ENCODE results near the gene FBLN7. TPM values are rescaled to one million over a fixed set of nuclear protein-coding genes. Genes with fewer than 3 reads are reported as not detected.
A peak's percentile ranks its signal among the peaks of the same experiment; 100 is the strongest.

FBLN7 gene
- total RNA-seq, 2 experiments from 2014 or later, result 7.3 to 8.4 TPM

DNA sequence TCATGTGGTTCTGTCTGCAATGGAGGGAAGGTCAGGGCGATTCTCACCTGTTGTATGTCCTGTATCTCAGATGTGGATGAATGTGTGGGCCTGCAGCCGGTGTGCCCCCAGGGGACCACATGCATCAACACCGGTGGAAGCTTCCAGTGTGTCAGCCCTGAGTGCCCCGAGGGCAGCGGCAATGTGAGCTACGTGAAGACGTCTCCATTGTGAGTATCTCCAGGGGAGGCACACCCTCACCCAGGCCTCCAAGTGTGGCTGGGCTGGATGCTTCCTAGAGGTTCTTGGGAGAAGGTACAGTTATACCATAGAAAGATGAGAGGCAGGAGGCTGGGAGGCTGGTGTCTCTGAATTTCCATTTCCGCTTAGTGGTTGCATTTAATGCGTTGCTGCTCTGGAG, 46.9 kb downstream of the FBLN7 start:
- Mint-ChIP-seq H3K9me3 (no peaks in the 10 kb centered on the region), H3K27ac (no peak overlapping the region), H3K36me3 (ENCODE audit: low read depth) (peaks cover 19% of the 10 kb centered on the region), H3K27me3 (peaks cover 1% of the 10 kb centered on the region), H3K4me3 (no peak overlapping the region), H3K4me1 (peaks cover 67% of the 10 kb centered on the region)
- POLR2A ChIA-PET, result no interaction called here
- DNase-seq, result no peak
- CTCF ChIA-PET, result no interaction called here

DNA sequence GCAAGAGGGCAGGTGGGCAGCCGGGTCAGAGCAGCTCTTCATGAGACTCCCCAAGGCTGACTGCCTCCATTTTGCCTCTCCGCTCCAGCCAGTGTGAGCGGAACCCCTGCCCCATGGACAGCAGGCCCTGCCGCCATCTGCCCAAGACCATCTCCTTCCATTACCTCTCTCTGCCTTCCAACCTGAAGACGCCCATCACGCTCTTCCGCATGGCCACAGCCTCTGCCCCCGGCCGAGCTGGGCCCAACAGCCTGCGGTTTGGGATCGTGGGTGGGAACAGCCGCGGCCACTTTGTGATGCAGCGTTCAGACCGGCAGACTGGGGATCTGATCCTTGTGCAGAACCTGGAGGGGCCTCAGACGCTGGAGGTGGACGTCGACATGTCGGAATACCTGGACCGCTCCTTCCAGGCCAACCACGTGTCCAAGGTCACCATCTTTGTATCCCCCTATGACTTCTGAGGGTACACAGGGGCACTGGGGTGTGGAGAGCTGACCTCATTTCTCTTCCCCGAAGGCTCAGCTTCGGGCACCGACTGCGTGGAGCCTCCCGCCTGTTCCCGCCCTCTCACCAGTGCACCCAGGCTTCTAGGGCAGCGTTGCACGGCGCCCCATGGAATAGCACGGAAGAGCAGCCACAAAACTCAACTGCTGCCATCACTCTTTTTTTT, 49.0 kb downstream of the FBLN7 start:
- ChIA-PET CTCF (no interaction called here), POLR2A (interaction anchor here (0.7 to 1.0 kb wide), 3 partner anchors 55 to 68 kb away, joined by 3 to 4 read pairs (median 3); partner anchors contain the start of gene ZC3H8)
- peaks cover 1% of the 10 kb centered on the region for H3K27me3 Mint-ChIP-seq
- peak overlapping the region; percentile 94 for H3K27ac Mint-ChIP-seq
- no peaks in the 10 kb centered on the region for H3K9me3 Mint-ChIP-seq
- H3K4me3 Mint-ChIP-seq, result no peak overlapping the region
- no peak for DNase-seq
- H3K4me1 Mint-ChIP-seq, result peaks cover 62% of the 10 kb centered on the region
- peaks cover 25% of the 10 kb centered on the region for H3K36me3 Mint-ChIP-seq (ENCODE audit: low read depth)

- peak; percentile 77 for DNase-seq
- H3K36me3 Mint-ChIP-seq (ENCODE audit: low read depth), result peaks cover 27% of the 10 kb centered on the region
- CTCF ChIA-PET, result interaction anchor here (0.6 kb wide), 1 partner anchor 86 kb away, joined by 4 read pairs; no protein-coding TSS in a partner anchor
- H3K4me3 Mint-ChIP-seq, result peak overlapping the region; percentile 18
- no peaks in the 10 kb centered on the region for H3K9me3 Mint-ChIP-seq
- H3K27me3 Mint-ChIP-seq, result no peaks in the 10 kb centered on the region
- H3K27ac Mint-ChIP-seq, result peak overlapping the region; percentile 94
- POLR2A ChIA-PET, result interaction anchor here (0.7 to 1.7 kb wide), 5 partner anchors 9 to 90 kb away, joined by 3 to 12 read pairs (median 3); partner anchors contain the start of gene ZC3H8
- peaks cover 54% of the 10 kb centered on the region for H3K4me1 Mint-ChIP-seq
These were observed 49.8 kb downstream of the FBLN7 start for GRCh38 chr2:112187805-112188596.

DNA sequence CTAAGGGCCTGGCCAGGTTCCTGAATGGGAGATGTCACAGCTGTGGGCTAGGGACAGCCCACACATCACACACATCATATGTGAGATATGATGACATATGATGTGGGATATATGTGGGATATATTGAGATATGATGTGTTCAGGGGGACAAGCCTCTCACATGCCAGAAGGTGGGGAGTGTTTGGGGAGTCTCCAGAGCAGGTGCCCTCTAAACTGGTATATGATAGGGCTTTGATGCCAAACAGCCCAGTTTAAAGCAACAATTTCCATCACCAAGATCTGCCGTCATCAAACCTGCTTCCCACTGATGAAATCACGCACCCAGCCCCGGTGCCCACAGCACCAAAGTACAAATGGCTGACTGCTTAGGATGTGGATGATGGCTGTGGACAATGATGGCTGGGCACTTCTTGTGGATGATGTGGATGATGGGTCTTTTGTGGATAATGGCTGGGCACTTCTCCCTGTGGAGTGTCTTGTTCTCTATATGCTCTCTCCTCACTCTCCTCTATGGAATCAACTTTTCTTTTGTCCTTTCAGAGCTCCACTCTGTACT, 50.9 kb downstream of the FBLN7 start:
- Mint-ChIP-seq H3K36me3 (ENCODE audit: low read depth) (peaks cover 27% of the 10 kb centered on the region), H3K27me3 (no peaks in the 10 kb centered on the region), H3K9me3 (no peaks in the 10 kb centered on the region), H3K4me1 (peaks cover 50% of the 10 kb centered on the region), H3K27ac (peak overlapping the region; percentile 94), H3K4me3 (no peak overlapping the region)
- DNase-seq, result no peak
- ChIA-PET CTCF (interaction anchor here (0.6 kb wide), 1 partner anchor 85 kb away, joined by 4 read pairs; no protein-coding TSS in a partner anchor), POLR2A (interaction anchor here (0.5 to 1.7 kb wide), 5 partner anchors 10 to 291 kb away, joined by 3 to 12 read pairs (median 3); partner anchors contain the start of gene ZC3H8)

DNA sequence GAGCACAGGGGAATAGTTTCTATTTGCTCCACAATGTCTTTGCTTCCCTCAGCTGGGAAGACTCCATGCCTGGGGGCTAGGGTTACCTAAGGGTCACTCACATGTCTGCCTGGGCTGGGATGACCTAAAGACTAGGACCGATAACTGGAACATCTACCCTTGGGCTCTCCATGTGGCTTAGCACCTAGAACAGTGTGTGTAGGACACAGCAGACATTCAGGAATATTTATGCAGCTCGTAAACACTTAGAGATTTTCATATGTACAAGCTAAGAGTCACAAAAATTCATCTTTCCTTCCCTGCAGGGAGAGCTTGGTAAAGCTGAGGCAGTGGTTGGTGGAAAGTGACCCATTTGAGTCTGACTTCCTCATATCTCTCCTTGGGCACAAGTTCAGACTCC, 55.8 kb downstream of the FBLN7 start:
- Mint-ChIP-seq H3K9me3 (no peaks in the 10 kb centered on the region), H3K4me1 (peaks cover 35% of the 10 kb centered on the region), H3K36me3 (ENCODE audit: low read depth) (peaks cover 9% of the 10 kb centered on the region), H3K27me3 (no peaks in the 10 kb centered on the region), H3K27ac (no peak overlapping the region), H3K4me3 (no peak overlapping the region)
- DNase-seq, result no peak
- ChIA-PET POLR2A (interaction anchor here (0.7 kb wide), 1 partner anchor 10 kb away, joined by 3 read pairs; no protein-coding TSS in a partner anchor), CTCF (no interaction called here)

- peaks cover 31% of the 10 kb centered on the region for H3K4me1 Mint-ChIP-seq
- no peaks in the 10 kb centered on the region for H3K27me3 Mint-ChIP-seq
- ChIA-PET POLR2A (interaction anchor here (0.7 kb wide), 1 partner anchor 9 kb away, joined by 3 read pairs; no protein-coding TSS in a partner anchor), CTCF (no interaction called here)
- no peaks in the 10 kb centered on the region for H3K9me3 Mint-ChIP-seq
- peaks cover 11% of the 10 kb centered on the region for H3K36me3 Mint-ChIP-seq (ENCODE audit: low read depth)
- H3K27ac Mint-ChIP-seq, result peak overlapping the region; percentile 57
- no peak overlapping the region for H3K4me3 Mint-ChIP-seq
- DNase-seq, result no peak
These were observed 56.3 kb downstream of the FBLN7 start for GRCh38 chr2:112194482-112194881.

DNA sequence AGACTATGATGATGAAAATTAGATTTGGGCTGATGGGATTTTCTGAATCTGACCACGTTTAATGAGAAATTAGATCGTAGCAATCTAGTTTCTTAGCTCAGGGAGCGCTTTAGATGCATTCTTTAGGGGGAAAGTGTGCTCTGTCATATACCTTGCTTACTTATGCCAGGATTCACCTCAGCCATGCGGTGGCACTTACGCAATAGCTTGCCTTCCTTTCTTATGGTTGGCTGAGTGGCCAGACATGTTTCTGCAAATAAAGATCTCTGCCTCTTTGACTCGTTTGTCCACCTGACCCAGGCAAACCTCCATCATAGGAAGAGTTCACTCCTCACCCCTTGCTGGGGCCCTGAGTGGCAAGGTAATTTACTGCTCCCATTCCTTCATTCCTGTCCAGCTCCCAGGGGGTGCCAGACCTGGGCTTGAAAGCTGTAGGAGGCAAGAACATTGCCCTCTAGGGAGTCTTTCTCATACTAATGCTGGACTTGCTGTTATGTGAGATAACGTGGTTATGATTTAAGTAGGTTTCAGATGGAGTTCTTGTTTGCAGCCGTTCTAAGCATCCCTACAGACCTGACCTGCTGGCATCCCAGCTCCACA, 57.1 kb downstream of the FBLN7 start:
- DNase-seq, result no peak
- H3K36me3 Mint-ChIP-seq (ENCODE audit: low read depth), result peaks cover 14% of the 10 kb centered on the region
- no peak overlapping the region for H3K27ac Mint-ChIP-seq
- ChIA-PET CTCF (no interaction called here), POLR2A (interaction anchor here (1.0 kb wide), 1 partner anchor 350 kb away, joined by 3 read pairs; no protein-coding TSS in a partner anchor)
- no peaks in the 10 kb centered on the region for H3K27me3 Mint-ChIP-seq
- H3K4me3 Mint-ChIP-seq, result no peak overlapping the region
- H3K9me3 Mint-ChIP-seq, result no peaks in the 10 kb centered on the region
- peaks cover 30% of the 10 kb centered on the region for H3K4me1 Mint-ChIP-seq

GRCh38 chr2:112195950-112196349, 57.8 kb downstream of the FBLN7 start:
- H3K27me3 Mint-ChIP-seq, result no peaks in the 10 kb centered on the region
- peaks cover 29% of the 10 kb centered on the region for H3K4me1 Mint-ChIP-seq
- no peaks in the 10 kb centered on the region for H3K9me3 Mint-ChIP-seq
- peaks cover 11% of the 10 kb centered on the region for H3K36me3 Mint-ChIP-seq (ENCODE audit: low read depth)
- ChIA-PET CTCF (no interaction called here), POLR2A (interaction anchor here (1.0 kb wide), 1 partner anchor 349 kb away, joined by 3 read pairs; no protein-coding TSS in a partner anchor)
- H3K27ac Mint-ChIP-seq, result no peak overlapping the region
- no peak for DNase-seq
- no peak overlapping the region for H3K4me3 Mint-ChIP-seq

DNA sequence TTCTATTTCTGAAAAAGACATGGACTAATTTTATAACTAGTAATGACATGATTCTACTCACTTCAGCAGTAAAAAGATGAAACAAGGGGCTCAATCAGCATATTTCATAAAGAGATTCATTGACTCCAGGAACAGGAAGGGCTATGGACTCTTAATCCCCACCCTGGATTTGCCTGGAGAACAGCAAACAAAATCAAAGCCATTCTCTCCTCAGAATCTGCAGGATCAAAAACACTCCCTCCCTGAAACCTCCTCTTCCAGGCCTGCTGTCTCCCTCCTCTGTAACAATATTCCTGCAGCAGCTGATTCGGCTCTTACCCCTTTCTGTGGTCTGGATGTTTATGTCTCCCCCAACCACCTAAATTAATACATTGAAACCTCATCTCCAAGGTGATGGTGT, 59.7 kb downstream of the FBLN7 start:
- Mint-ChIP-seq H3K27me3 (no peaks in the 10 kb centered on the region), H3K27ac (no peak overlapping the region), H3K4me3 (no peak overlapping the region), H3K36me3 (ENCODE audit: low read depth) (peaks cover 14% of the 10 kb centered on the region), H3K4me1 (peaks cover 25% of the 10 kb centered on the region), H3K9me3 (no peaks in the 10 kb centered on the region)
- no peak for DNase-seq
- POLR2A ChIA-PET, result no interaction called here
- CTCF ChIA-PET, result no interaction called here

GRCh38 chr2:112198780-112199179, 60.6 kb downstream of the FBLN7 start:
- Mint-ChIP-seq H3K9me3 (peaks cover 8% of the 10 kb centered on the region), H3K4me1 (peaks cover 22% of the 10 kb centered on the region), H3K4me3 (no peak overlapping the region), H3K27ac (no peak overlapping the region), H3K36me3 (ENCODE audit: low read depth) (peaks cover 21% of the 10 kb centered on the region), H3K27me3 (no peaks in the 10 kb centered on the region)
- DNase-seq, result no peak
- CTCF ChIA-PET, result no interaction called here
- POLR2A ChIA-PET, result no interaction called here

DNA sequence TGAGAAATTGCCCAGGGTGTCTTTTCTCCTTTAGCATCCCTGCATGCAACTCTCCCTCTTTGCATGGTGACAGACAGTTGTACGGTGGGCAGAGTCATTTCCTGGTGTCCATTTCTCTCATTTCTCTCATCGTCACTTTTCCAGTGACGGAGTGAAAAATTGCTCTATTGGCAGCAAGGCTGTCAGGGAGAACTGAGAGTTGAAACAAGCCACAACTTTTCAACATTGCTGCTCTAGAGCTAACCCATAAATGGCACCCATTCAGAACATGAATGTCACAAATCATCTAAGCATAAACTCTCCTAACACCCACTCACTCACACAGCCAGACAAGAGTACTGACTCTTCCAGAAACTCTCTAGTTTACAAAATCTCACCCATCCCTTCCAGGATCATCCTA, 61.0 kb downstream of the FBLN7 start:
- H3K27ac Mint-ChIP-seq, result no peak overlapping the region
- POLR2A ChIA-PET, result no interaction called here
- H3K4me3 Mint-ChIP-seq, result no peak overlapping the region
- peaks cover 22% of the 10 kb centered on the region for H3K36me3 Mint-ChIP-seq (ENCODE audit: low read depth)
- no peak for DNase-seq
- peaks cover 18% of the 10 kb centered on the region for H3K4me1 Mint-ChIP-seq
- no peaks in the 10 kb centered on the region for H3K27me3 Mint-ChIP-seq
- peaks cover 10% of the 10 kb centered on the region for H3K9me3 Mint-ChIP-seq
- CTCF ChIA-PET, result no interaction called here

DNA sequence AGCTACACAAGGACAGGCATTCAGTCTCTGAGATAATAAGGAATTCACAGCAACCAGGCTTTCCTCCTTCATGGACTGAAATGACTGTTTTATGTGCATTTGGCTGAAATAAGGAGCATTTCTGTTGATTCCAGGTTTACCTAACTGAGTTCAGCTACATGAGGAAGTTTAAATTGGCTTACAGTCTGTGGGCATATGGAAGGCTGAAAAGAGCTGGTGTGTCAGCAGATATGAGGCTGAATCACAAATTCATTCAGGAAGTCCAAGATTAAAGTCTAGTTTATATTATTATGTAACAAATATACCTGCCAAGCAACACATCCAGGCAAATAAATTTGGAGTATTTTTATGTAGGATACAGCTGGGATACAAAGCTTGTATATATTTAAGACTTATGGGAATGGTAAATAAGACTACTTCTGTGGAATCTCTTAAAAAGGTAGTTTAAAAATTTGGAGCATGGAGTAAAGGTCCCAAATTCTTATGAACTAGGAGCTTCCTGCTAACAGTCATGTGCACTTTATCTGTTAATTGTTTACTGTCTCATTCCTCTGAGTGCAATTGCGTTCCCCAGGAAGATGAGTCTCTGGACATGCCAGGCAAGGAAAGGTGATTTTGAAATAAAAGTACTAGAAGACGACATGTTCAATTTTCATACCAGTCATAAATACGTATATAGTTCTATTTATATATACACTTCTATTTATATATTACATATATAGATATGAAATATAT, 63.7 kb downstream of the FBLN7 start:
- no peaks in the 10 kb centered on the region for H3K4me1 Mint-ChIP-seq

More for the DNA sequence above, 63.7 kb downstream of the FBLN7 start:
- Mint-ChIP-seq H3K27ac (no peak overlapping the region), H3K9me3 (peaks cover 19% of the 10 kb centered on the region), H3K27me3 (no peaks in the 10 kb centered on the region), H3K36me3 (ENCODE audit: low read depth) (peaks cover 27% of the 10 kb centered on the region), H3K4me3 (no peak overlapping the region)
- ChIA-PET POLR2A (no interaction called here), CTCF (no interaction called here)
- DNase-seq, result no peak

All from activated CD4-positive, alpha-beta memory T cell treated with anti-CD3 and anti-CD28 coated beads, Interleukin-2, amount 10 ng/mL, durations not matched to agents 7 days and 5 days (primary cell).